ENCODE measurements around the gene CARMIL1.

The CARMIL1 gene

GRCh38 chr6:25278914-25279747 is at the start of gene CARMIL1:
Gene CARMIL1 (plus strand): TSS chr6:25279374. CDS start chr6:25279796, 422 bp downstream.
- DNase-seq (ENCODE audit: low read depth) = peak; percentile 24

GRCh38 chr6:25229671-25230321 is 49.4 kb upstream of the CARMIL1 start:
- DNase-seq (ENCODE audit: low read depth) = no peak

DNA sequence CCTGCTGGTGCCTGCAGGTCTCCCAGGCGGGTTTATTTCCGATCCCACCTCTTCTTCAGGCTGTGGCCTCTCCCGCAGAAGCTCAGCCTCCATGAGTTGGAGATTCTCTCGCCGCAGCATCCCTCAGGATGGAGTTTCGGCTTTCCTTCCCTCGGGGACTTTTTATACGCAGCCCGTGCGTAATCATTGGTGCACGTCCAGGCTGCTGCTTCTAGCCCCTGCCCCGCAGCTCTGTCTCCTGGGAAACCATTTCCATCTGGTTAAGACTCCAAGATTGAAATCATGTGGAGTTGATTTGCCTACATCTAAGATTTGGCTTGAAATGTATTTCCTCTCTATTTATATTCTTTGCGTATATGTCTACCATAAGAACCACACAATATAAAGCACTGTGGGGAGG is 46.7 kb upstream of the CARMIL1 start:
- no peak for DNase-seq (ENCODE audit: low read depth)

DNA sequence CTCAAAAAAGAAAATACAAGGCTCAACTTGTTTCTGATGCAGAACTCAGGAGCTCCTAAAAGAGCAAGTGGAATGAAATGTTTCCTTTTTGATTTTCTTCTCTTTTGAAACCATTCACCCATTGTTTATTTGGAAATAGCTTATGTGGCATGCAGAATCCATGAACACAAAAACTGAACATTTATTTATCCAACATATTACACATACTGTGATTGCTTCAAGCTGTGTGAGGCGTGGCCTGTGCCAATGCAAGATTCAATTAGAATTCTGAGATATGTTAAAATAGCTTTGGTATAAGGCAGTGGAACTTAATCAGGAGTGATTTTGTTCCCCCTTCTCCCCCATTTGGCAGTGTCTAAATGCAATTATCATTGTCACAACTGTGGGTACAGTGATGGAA is 45.9 kb upstream of the CARMIL1 start:
- DNase-seq (ENCODE audit: low read depth) = no peak

DNA sequence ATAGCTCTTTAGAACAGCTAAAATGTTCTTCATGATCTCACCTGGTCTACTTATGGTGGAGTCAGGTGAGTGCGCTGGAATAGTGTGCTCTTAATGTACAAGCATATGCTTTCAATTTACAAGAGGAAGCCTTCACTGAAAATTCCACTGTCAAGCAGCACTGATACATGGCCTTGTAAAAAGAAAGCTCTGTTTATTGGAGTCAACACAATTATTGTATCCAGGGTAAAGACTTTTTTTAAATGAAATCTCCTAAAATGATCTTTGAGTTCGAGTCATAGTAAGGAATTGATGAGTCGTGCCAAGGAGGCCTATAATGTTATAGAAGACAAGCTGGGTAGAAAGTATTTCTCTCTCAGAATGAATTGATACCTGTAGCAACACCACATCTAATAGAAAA is 41.6 kb upstream of the CARMIL1 start:
- no peak for DNase-seq (ENCODE audit: low read depth)

- no peak for DNase-seq (ENCODE audit: low read depth)
Measured at GRCh38 chr6:25239059-25239458, 40.1 kb upstream of the CARMIL1 start.

DNA sequence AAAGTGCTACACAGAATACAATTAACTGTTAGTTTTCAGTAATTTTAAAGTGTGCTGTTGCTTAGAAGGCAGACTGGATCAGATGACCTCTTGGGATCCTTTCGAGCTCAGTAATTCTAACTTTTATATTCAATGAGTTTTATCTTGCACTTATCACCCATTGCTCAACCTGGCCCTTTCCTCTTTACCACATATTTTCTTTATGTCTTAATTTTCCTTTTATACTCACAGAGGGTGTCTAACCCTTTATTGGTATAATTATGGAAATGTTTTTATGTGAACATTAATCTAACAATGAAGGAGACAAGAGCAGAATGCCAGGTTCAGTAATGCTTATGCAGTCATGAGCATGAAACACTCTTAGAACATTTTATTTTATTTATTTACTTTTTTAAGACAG is 39.7 kb upstream of the CARMIL1 start:
- no peak for DNase-seq (ENCODE audit: low read depth)

DNA sequence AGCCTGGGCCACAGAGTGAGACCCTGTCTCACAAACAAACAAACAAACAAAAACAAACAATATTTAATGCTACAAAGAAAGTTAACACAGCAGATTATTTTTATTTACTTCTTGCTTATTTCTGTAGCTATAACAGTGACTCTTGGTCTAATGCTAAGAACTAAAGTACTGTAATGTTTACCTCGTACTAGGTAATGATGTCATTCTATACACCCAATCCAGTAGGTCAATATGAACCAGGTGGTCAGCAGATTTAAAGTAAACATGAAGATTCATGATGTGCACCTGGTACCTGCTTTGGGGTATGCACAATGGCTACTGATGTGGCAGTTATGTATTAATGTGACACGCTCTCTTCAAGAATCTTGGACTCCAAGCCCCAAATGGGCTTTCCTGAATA is 36.6 kb upstream of the CARMIL1 start:
- no peak for DNase-seq (ENCODE audit: low read depth)

GRCh38 chr6:25244865-25245264 is 34.3 kb upstream of the CARMIL1 start:
- DNase-seq (ENCODE audit: low read depth) = no peak

- no peak for DNase-seq (ENCODE audit: low read depth)
Measured at GRCh38 chr6:25248123-25248522, 31.1 kb upstream of the CARMIL1 start.

DNA sequence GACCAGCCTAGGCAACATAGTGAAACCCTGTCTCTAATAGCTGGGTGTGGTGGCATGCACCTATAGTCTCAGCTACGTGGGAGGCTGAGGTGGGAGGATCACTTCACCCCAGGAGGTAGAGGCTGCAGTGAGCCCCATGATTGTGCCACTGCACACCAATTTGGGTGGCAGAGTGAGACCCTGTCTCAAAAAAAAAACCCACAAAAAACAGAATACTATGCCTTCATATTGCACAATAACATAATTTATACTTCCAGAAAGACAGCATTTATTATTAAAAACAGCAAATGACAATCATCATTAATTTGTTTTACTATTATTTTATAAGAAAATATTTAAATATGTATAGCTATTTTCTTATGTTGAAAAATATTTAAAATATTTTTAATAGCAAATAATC is 30.0 kb upstream of the CARMIL1 start:
- no peak for DNase-seq (ENCODE audit: low read depth)

- DNase-seq (ENCODE audit: low read depth) = no peak
Measured at GRCh38 chr6:25250878-25251277, 28.3 kb upstream of the CARMIL1 start.

- no peak for DNase-seq (ENCODE audit: low read depth)
Measured at GRCh38 chr6:25251426-25251825, 27.7 kb upstream of the CARMIL1 start.

DNA sequence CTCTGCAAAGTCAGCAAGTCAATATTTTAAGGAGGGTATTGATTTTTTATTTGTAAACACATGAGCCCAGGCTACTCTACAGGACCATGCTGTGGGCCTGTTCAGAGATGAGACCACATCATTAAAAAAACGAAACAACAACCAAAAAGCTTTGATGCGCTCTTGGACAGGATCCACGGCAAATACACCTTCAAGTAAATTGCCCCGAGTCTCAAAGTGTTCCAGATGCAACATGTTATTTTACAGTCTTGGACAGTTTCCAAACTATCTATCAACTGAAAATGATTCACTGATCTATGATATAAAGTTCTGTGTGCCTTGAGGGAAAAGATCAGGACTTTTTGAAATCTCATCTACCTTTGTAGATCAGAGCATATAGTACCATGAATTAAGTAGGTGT is 25.8 kb upstream of the CARMIL1 start:
- no peak for DNase-seq (ENCODE audit: low read depth)

DNA sequence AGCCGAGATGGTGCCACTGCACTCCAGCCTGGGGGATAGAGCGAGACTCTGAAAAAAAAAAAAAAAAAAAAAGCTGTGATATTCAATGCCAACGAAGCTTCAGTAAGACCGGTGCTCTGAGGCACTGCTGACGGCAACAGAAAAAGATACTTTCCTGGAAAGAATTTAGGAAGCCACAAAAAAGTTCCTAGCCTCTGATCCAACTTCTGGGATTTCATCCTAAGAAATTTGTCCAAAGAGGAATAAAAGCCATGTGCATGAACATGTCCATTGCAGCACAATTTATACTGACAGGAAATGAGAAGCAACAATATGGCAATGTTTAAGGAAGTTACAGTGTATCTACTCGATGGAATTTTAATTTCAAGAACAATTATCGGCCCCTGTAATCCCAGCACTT is 24.5 kb upstream of the CARMIL1 start:
- DNase-seq (ENCODE audit: low read depth) = no peak

- DNase-seq (ENCODE audit: low read depth) = no peak
Measured at GRCh38 chr6:25257686-25258348, 21.4 kb upstream of the CARMIL1 start.

GRCh38 chr6:25259756-25260155 is 19.4 kb upstream of the CARMIL1 start:
- DNase-seq (ENCODE audit: low read depth) = no peak

DNA sequence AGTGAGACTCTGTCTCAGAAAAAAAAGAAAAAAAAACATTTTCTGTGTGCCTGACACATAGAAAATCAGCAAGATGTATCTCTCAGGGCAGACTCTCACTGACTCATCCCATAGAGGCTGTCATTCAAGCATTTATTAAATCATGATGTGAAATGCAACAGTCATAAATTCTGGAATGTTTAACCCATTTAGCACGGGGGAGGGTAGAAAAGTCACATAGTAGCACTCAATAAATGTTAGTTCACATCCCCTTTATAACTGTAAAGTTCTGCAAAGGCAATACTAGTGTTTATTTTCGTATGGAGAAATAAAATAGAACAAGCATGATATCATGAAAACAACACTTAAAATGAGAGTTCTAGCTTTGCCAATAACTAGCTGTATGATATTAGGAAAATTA is 15.5 kb upstream of the CARMIL1 start:
- no peak for DNase-seq (ENCODE audit: low read depth)

- no peak for DNase-seq (ENCODE audit: low read depth)
Measured at GRCh38 chr6:25266456-25267100, 12.6 kb upstream of the CARMIL1 start.

DNA sequence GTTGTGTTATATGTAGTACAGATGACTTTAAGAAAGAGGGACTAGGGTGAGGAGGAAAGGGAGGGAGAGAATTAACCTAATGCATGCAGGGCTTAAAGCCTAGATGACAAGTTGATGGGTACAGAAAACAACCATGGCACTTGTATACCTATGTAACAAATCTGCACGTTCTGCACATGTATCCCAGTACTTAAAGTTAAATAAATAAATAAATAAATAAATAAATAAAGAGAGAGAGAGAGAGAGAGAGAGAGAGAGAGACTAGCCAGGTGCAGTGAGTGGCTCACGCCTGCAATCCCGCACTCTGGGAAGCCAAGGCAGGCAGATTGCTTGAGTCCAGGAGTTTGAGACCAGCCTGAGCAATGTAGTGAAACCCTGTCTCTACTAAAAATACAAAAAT is 11.5 kb upstream of the CARMIL1 start:
- no peak for DNase-seq (ENCODE audit: low read depth)

- no peak for DNase-seq (ENCODE audit: low read depth)
Measured at GRCh38 chr6:25270559-25270958, 8.6 kb upstream of the CARMIL1 start.

DNA sequence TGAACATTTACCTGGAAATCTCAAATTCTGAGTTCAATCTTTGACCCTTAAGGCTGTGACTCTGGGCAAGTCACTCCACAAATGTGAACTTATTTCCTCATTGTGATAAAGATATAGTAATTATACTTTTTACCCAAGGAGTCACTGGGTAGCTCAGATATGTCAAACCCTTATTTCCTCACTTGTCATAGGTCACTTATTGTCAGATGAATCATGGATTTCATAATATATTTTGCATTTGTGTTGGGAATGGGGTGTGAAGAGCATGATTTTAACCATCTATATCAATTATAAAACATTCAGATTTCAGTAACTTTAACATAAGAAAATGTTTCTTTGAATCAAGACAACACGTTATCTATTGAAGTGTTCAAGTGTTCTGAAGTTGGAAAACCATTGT is 3.7 kb upstream of the CARMIL1 start:
- no peak for DNase-seq (ENCODE audit: low read depth)

DNA sequence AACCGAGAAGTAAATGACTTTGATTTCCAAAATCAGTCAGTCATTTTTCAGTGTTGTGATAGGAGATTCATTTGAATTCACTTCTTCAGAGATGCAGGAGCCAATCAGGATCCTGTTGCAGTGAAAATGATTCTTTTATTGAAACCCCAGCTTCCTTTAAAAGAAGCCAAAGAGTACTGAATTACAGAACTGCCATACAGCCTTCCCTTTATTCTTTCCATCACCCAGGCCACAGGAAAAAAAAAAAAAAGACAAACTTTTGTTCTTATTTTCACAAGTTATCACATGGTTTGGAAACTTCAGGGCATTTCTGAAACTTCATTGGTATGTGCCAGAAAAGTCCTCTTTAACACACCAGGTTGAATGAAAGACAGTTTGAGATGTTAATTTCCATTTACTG is 1.8 kb upstream of the CARMIL1 start:
- no peak for DNase-seq (ENCODE audit: low read depth)

All from stimulated activated CD8-positive, alpha-beta memory T cell treated with anti-CD3 and anti-CD28 coated beads, Interleukin-7, amount 100 ng/mL, for 24 hours (primary cell).